GM23338 (cell line): Measurements from ENCODE around the gene ERC2. TPM values are rescaled to one million over a fixed set of nuclear protein-coding genes. Genes with fewer than 3 reads are reported as not detected.

ENCODE experiments used
- ATAC-seq: fragments of 200-7000 bp; cut with Tn5 transposase; 3 replicates; pipeline ENCODE4 v1.9.1; 2020
- DNase-seq: peaks from one replicate; pipeline ENCODE4 v3.0.0-alpha.2; 2015; ENCODE audit warnings: low spot score
- H2AFZ ChIP-seq: fragments of 200-600 bp; sonication (generic); 2 replicates; pipeline ENCODE4 v1.8.0; 2016; ENCODE audit warnings: antibody characterized with exemption, mild to moderate bottlenecking, moderate library complexity
- H3F3A ChIP-seq: fragments of 200-600 bp; sonication (generic); replicated peaks from 2 replicates; pipeline ENCODE4 v1.8.0; 2017; ENCODE audit warnings: antibody characterized with exemption, mixed run types, low read depth
- H3K27ac ChIP-seq: fragments of 200-600 bp; sonication (generic); 2 replicates; pipeline ENCODE4 v1.6.1; 2016; ENCODE audit warnings: low read depth
- H3K27me3 ChIP-seq: fragments of 200-600 bp; sonication (generic); 2 replicates; pipeline ENCODE4 v1.8.0; 2016; ENCODE audit warnings: mild to moderate bottlenecking, mixed run types, moderate library complexity; ENCODE audit not compliant: insufficient read depth
- H3K36me3 ChIP-seq: fragments of 200-600 bp; sonication (generic); 2 replicates; pipeline ENCODE4 v1.8.0; 2016; ENCODE audit warnings: mild to moderate bottlenecking; ENCODE audit not compliant: insufficient read depth
- H3K4me1 ChIP-seq: fragments of 200-600 bp; sonication (generic); 2 replicates; pipeline ENCODE4 v1.8.0; 2016; ENCODE audit warnings: mild to moderate bottlenecking, moderate library complexity; ENCODE audit not compliant: insufficient read depth
- H3K4me2 ChIP-seq: fragments of 200-600 bp; sonication (generic); 2 replicates; pipeline ENCODE4 v1.7.1; 2017; ENCODE audit warnings: mixed run types
- H3K4me3 ChIP-seq: fragments of 200-600 bp; sonication (generic); 2 replicates; pipeline ENCODE4 v1.6.1; 2016; ENCODE audit warnings: mixed run types
- H3K79me2 ChIP-seq: fragments of 200-600 bp; sonication (generic); replicated peaks from 2 replicates; pipeline ENCODE4 v1.8.0; 2017; ENCODE audit warnings: mild to moderate bottlenecking; ENCODE audit not compliant: insufficient read depth
- H3K9me2 ChIP-seq: fragments of 200-600 bp; sonication (generic); 2 replicates; pipeline ENCODE4 v1.8.0; 2017; ENCODE audit not compliant: insufficient read depth
- H4K20me1 ChIP-seq: fragments of 200-600 bp; sonication (generic); replicated peaks from 2 replicates; pipeline ENCODE4 v1.8.0; 2017; ENCODE audit warnings: mild to moderate bottlenecking; ENCODE audit not compliant: insufficient read depth
- H3K27ac Mint-ChIP-seq: 2 replicates; pipeline ENCODE4 v1.8.0; 2020; ENCODE audit warnings: inconsistent platforms, mild to moderate bottlenecking, moderate library complexity, mixed read lengths
- H3K27me3 Mint-ChIP-seq: 3 replicates; pipeline ENCODE4 v1.8.0; 2022; ENCODE audit warnings: low read depth, mild to moderate bottlenecking, moderate library complexity, mixed read lengths, inconsistent platforms; ENCODE audit not compliant: insufficient read depth, poor library complexity
- H3K36me3 Mint-ChIP-seq: 3 replicates; pipeline ENCODE4 v1.8.0; 2021; ENCODE audit warnings: low read depth, mild to moderate bottlenecking, inconsistent platforms, moderate library complexity, mixed read lengths
- H3K4me1 Mint-ChIP-seq: 3 replicates; pipeline ENCODE4 v1.8.0; 2020; ENCODE audit warnings: mild to moderate bottlenecking, inconsistent platforms, mixed read lengths
- H3K4me3 Mint-ChIP-seq: 3 replicates; pipeline ENCODE4 v1.8.0; 2021; ENCODE audit warnings: moderate library complexity, mild to moderate bottlenecking, inconsistent platforms, mixed read lengths
- H3K9me3 Mint-ChIP-seq: 3 replicates; pipeline ENCODE4 v1.8.0; 2020; ENCODE audit warnings: moderate library complexity, mild to moderate bottlenecking, inconsistent platforms, mixed read lengths
- CREB1 ChIP-seq: fragments of 250-450 bp; sonication (Bioruptor Pico); IDR thresholded peaks from 2 replicates; pipeline ENCODE4 v1.5.0; 2020; ENCODE audit warnings: low read depth, mild to moderate bottlenecking, moderate library complexity
- CTCF ChIP-seq, 2 experiments: fragments of 200-600 bp in 1 of 2; sonication (generic) in 1 of 2; conservative IDR thresholded peaks; 2 replicates each; pipeline versions ENCODE4 v1.5.1 to v1.6.1; 2016 to 2017; ENCODE audit warnings: antibody characterized with exemption in 2 of 2, low read depth in 2 of 2, mild to moderate bottlenecking in 2 of 2, moderate library complexity in 1 of 2
- ETS1 ChIP-seq: IDR thresholded peaks from 2 replicates; pipeline ENCODE4 v1.6.1; 2016; ENCODE audit warnings: antibody characterized with exemption
- EZH2 ChIP-seq: fragments of 200-600 bp; sonication (generic); IDR thresholded peaks from one replicate; pipeline ENCODE4 v1.8.0; 2017; ENCODE audit warnings: antibody characterized with exemption, mild to moderate bottlenecking, low read depth; ENCODE audit not compliant: unreplicated experiment
- EZH2phosphoT487 ChIP-seq: fragments of 200-600 bp; sonication (generic); IDR thresholded peaks from one replicate; pipeline ENCODE4 v1.8.1; 2018; ENCODE audit warnings: antibody characterized with exemption; ENCODE audit not compliant: unreplicated experiment
- JUNB ChIP-seq: IDR thresholded peaks from one replicate; pipeline ENCODE4 v1.6.1; 2016; ENCODE audit warnings: antibody characterized with exemption; ENCODE audit not compliant: unreplicated experiment
- NANOG ChIP-seq: IDR thresholded peaks from 2 replicates; pipeline ENCODE4 v1.6.1; 2016; ENCODE audit warnings: antibody characterized with exemption, borderline replicate concordance
- REST ChIP-seq: IDR thresholded peaks from one replicate; pipeline ENCODE4 v1.6.1; 2018; ENCODE audit warnings: antibody characterized with exemption; ENCODE audit not compliant: unreplicated experiment
- STAT1 ChIP-seq: IDR thresholded peaks from one replicate; pipeline ENCODE4 v1.6.1; 2016; ENCODE audit warnings: antibody characterized with exemption; ENCODE audit not compliant: unreplicated experiment
- ZNF114 ChIP-seq: fragments of 250-450 bp; sonication (Bioruptor Pico); IDR thresholded peaks from 2 replicates; pipeline ENCODE4 v1.5.0; 2020; ENCODE audit warnings: mild to moderate bottlenecking, moderate library complexity
- ZNF462 ChIP-seq: fragments of 250-450 bp; sonication (Bioruptor Pico); IDR thresholded peaks from 2 replicates; pipeline ENCODE4 v1.5.0; 2020; ENCODE audit warnings: mild to moderate bottlenecking, moderate library complexity
- polyA plus RNA-seq: library from polyadenylated mRNA; unstranded; fragments of >200 nt; fragmentation: Nextera tagmentation; extraction: Ambion mirVana; gene quantifications from 2 replicates; pipeline ENCODE4 v1.2.1, GENCODE V29; 2016
- total RNA-seq: library from RNA; depleted of rRNA; stranded (reverse); fragments of >200 nt; shearing (Covaris generic); gene quantifications from 2 replicates; pipeline ENCODE4 v1.2.3, GENCODE V29; 2014

ERC2 gene
- total and polyA plus RNA-seq, 2 experiments from 2014 or later = 11.8 to 13.7 TPM

GRCh38 chr3:55755516-55756205 lies 712.6 kb downstream of the ERC2 start (continued):
- TF ChIP-seq REST (no peak), CTCF (conservative IDR thresholded peaks at IDR 0.05; ENCODE audit: low read depth in 2 of 2) (no peak), NANOG (no peak), STAT1 (no peak), JUNB (no peak), CREB1 (no peak), EZH2phosphoT487 (no peak), ZNF114 (no peak), EZH2 (no peak), ETS1 (no peak)

GRCh38 chr3:55752911-55753310 lies 715.4 kb downstream of the ERC2 start:
- no peak for ATAC-seq
- Histone ChIP-seq H4K20me1 (no peaks in the 10 kb centered on the region), H3K9me2 (0 out of 2 replicates have a peak, but pooled peaks cover 2% of the 10 kb centered on the region), H3K27ac (no peak overlapping the region), H3K36me3 (no peaks in the 10 kb centered on the region), H3K27me3 (no peaks in the 10 kb centered on the region), H3K4me1 (peaks cover 7% of the 10 kb centered on the region; the same call in 1 of the 2 replicates), H3F3A (no peaks in the 10 kb centered on the region), H2AFZ (no peak overlapping the region), H3K79me2 (no peaks in the 10 kb centered on the region), H3K4me2 (no peak overlapping the region), H3K4me3 (no peak overlapping the region)
- peaks cover 7% of the 10 kb centered on the region; the same call in 2 of the 3 replicates for H3K9me3 Mint-ChIP-seq
- no peak overlapping the region for H3K4me3 Mint-ChIP-seq
- H3K27me3 Mint-ChIP-seq = no peaks in the 10 kb centered on the region
- DNase-seq = no peak
- peaks cover 22% of the 10 kb centered on the region for H3K4me1 Mint-ChIP-seq
- H3K27ac Mint-ChIP-seq = no peak overlapping the region
- peaks cover 2% of the 10 kb centered on the region; the same call in 1 of the 3 replicates for H3K36me3 Mint-ChIP-seq
- no peak for TF ChIP-seq NANOG
- TF ChIP-seq ZNF114 = no peak
- no peak for TF ChIP-seq EZH2phosphoT487
- no peak for TF ChIP-seq CREB1
- no peak for TF ChIP-seq ZNF462 (CRISPR knock-in tag)
